ENCODE data around the gene SMG6. TPM values are rescaled to one million over a fixed set of nuclear protein-coding genes. Genes with fewer than 3 reads are reported as not detected.

The SMG6 gene
- total RNA-seq, 1 experiment from 2014 or later = 25.6 TPM

- no peak for DNase-seq (ENCODE audit: low spot score)
- ChIA-PET POLR2A (no interaction called here), CTCF (interaction anchor here (1.4 to 4.0 kb wide), 2 partner anchors 33 to 190 kb away, joined by 3 to 229 read pairs; partner anchors contain the start of gene HIC1)
- Mint-ChIP-seq H3K9me3 (peaks cover 4% of the 10 kb centered on the region; the same call in 1 of the 2 replicates), H3K36me3 (peaks cover 17% of the 10 kb centered on the region), H3K27me3 (ENCODE audit: low read depth) (no peaks in the 10 kb centered on the region), H3K4me1 (no peaks in the 10 kb centered on the region), H3K4me3 (no peak overlapping the region), H3K27ac (no peak overlapping the region)
- no peak for TF ChIP-seq NR3C1 (CRISPR knock-in tag; conservative IDR thresholded peaks at IDR 0.05; ENCODE audit: low read depth)
- TF ChIP-seq AFF4 (CRISPR knock-in tag; IDR thresholded peaks at IDR 0.05; ENCODE audit: borderline replicate concordance) = no peak
- no peak for TF ChIP-seq CREB1 (CRISPR knock-in tag; IDR thresholded peaks at IDR 0.05)
- TF ChIP-seq, protein P1, sequence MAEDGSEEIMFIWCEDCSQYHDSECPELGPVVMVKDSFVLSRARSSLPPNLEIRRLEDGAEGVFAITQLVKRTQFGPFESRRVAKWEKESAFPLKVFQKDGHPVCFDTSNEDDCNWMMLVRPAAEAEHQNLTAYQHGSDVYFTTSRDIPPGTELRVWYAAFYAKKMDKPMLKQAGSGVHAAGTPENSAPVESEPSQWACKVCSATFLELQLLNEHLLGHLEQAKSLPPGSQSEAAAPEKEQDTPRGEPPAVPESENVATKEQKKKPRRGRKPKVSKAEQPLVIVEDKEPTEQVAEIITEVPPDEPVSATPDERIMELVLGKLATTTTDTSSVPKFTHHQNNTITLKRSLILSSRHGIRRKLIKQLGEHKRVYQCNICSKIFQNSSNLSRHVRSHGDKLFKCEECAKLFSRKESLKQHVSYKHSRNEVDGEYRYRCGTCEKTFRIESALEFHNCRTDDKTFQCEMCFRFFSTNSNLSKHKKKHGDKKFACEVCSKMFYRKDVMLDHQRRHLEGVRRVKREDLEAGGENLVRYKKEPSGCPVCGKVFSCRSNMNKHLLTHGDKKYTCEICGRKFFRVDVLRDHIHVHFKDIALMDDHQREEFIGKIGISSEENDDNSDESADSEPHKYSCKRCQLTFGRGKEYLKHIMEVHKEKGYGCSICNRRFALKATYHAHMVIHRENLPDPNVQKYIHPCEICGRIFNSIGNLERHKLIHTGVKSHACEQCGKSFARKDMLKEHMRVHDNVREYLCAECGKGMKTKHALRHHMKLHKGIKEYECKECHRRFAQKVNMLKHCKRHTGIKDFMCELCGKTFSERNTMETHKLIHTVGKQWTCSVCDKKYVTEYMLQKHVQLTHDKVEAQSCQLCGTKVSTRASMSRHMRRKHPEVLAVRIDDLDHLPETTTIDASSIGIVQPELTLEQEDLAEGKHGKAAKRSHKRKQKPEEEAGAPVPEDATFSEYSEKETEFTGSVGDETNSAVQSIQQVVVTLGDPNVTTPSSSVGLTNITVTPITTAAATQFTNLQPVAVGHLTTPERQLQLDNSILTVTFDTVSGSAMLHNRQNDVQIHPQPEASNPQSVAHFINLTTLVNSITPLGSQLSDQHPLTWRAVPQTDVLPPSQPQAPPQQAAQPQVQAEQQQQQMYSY (CRISPR knock-in tag; IDR thresholded peaks at IDR 0.05) = no peak
- no peak for TF ChIP-seq E2F1 (CRISPR knock-in tag; IDR thresholded peaks at IDR 0.05)
- no peak for TF ChIP-seq FOXJ3 (CRISPR knock-in tag; IDR thresholded peaks at IDR 0.05; ENCODE audit: borderline replicate concordance)
- no peak for TF ChIP-seq OVOL2 (CRISPR knock-in tag; IDR thresholded peaks at IDR 0.05; ENCODE audit: borderline replicate concordance)
- ATAC-seq = no peak
Observed at GRCh38 chr17:2247005-2247404, 56.6 kb downstream of the SMG6 start.

DNA sequence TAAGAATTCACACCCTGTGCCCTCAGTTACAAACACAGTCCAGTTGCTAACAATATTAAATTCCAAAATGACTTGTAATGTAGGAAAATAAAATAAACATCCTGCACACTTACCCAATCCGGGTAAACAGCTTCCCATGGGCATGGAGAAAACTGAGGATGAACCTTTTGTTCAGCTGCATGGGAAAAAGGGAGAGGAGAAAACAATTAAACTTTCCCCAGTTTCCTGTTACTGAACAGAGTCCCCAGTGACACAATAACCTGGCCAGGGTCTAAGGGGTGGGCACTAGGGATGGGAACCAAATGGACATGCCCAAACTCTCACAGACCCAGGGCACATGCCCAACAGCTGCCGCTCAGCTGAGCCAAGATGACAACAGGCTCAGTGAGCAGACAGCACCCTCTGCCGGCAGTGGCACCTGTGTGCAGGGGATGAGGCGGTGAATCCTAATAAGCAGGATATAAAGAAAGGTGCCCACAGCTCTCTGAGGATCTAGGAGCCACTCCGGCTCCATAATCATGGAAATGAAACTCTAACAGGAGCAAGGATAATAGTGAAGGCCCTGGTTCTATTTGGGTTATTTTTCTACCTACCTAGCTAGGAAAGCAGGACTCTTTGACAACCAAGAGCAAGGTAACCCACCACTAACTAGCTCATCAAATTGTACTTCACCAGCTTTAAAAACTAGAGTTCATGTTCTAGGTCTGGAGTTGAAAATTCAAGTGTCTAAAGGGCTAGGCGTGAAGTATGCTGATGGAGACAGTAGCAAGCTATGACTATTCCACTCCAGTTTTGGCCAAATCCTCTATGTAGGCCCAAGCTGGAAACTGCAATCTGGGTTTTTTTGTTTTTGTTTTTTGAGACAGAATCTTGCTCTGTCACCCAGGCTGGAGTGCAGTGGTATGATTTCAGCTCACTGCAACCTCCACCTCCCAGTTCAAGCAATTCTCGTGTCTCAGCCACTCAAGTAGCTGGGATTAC lies 58.8 kb downstream of the SMG6 start:
- H3K27me3 Mint-ChIP-seq (ENCODE audit: low read depth) = no peaks in the 10 kb centered on the region
- ChIA-PET POLR2A (interaction anchor here (0.8 to 1.2 kb wide), 3 partner anchors 49 to 187 kb away, joined by 3 to 5 read pairs (median 4); no protein-coding TSS in a partner anchor), CTCF (interaction anchor here (0.5 to 4.0 kb wide), 80 partner anchors 9 to 528 kb away, joined by 3 to 229 read pairs (median 6); partner anchors contain the start of genes HIC1, OVCA2, SGSM2 and TSR1)
- ATAC-seq = peak; percentile 98
- no peaks in the 10 kb centered on the region for H3K4me1 Mint-ChIP-seq
- H3K36me3 Mint-ChIP-seq = peaks cover 17% of the 10 kb centered on the region
- no peak for TF ChIP-seq NFATC4 (CRISPR knock-in tag; IDR thresholded peaks at IDR 0.05)
- TF ChIP-seq, protein P2, sequence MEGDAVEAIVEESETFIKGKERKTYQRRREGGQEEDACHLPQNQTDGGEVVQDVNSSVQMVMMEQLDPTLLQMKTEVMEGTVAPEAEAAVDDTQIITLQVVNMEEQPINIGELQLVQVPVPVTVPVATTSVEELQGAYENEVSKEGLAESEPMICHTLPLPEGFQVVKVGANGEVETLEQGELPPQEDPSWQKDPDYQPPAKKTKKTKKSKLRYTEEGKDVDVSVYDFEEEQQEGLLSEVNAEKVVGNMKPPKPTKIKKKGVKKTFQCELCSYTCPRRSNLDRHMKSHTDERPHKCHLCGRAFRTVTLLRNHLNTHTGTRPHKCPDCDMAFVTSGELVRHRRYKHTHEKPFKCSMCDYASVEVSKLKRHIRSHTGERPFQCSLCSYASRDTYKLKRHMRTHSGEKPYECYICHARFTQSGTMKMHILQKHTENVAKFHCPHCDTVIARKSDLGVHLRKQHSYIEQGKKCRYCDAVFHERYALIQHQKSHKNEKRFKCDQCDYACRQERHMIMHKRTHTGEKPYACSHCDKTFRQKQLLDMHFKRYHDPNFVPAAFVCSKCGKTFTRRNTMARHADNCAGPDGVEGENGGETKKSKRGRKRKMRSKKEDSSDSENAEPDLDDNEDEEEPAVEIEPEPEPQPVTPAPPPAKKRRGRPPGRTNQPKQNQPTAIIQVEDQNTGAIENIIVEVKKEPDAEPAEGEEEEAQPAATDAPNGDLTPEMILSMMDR (IDR thresholded peaks at IDR 0.05) = peak; percentile 94
- TF ChIP-seq, protein P3, sequence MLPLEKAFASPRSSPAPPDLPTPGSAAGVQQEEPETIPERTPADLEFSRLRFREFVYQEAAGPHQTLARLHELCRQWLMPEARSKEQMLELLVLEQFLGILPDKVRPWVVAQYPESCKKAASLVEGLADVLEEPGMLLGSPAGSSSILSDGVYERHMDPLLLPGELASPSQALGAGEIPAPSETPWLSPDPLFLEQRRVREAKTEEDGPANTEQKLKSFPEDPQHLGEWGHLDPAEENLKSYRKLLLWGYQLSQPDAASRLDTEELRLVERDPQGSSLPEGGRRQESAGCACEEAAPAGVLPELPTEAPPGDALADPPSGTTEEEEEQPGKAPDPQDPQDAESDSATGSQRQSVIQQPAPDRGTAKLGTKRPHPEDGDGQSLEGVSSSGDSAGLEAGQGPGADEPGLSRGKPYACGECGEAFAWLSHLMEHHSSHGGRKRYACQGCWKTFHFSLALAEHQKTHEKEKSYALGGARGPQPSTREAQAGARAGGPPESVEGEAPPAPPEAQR (CRISPR knock-in tag; IDR thresholded peaks at IDR 0.05) = no peak
- no peak for TF ChIP-seq TP53 (CRISPR knock-in tag; IDR thresholded peaks at IDR 0.05)
- H3K27ac Mint-ChIP-seq = no peak overlapping the region
- DNase-seq (ENCODE audit: low spot score) = peak; percentile 89
- H3K4me3 Mint-ChIP-seq = no peak overlapping the region
- H3K9me3 Mint-ChIP-seq = peaks cover 4% of the 10 kb centered on the region; the same call in 1 of the 2 replicates

Data from WTC11 (cell line).